Right renal pelvis (tissue), 4 donors: ENCODE data around the gene MYG1. TPM values are rescaled to one million over a fixed set of nuclear protein-coding genes. Genes with fewer than 3 reads are reported as not detected.
A peak's percentile ranks its signal among the peaks of the same experiment; 100 is the strongest.
"Not testable (repeated sequence)": the region's sequence is repeated elsewhere in the genome, so short reads cannot be mapped to it uniquely, and the experiment has no call there.

ENCODE experiments used
- DNase-seq, 4 donors: peaks; one replicate each; pipeline ENCODE4 v3.0.0-alpha.2; 2013; ENCODE audit warnings: low read depth in 4 of 4, low spot score in 3 of 4, missing footprints in 1 of 4
- polyA plus RNA-seq, 4 donors: library from polyadenylated mRNA; unstranded; fragments of 120-200 nt; gene quantifications; one replicate each; pipeline ENCODE4 v1.2.1, GENCODE V29; 2013; ENCODE audit not compliant: insufficient read length in 4 of 4

The MYG1 gene
- polyA plus RNA-seq, 4 donors: 49.8 to 62.4 (median 51.0) TPM

DNA sequence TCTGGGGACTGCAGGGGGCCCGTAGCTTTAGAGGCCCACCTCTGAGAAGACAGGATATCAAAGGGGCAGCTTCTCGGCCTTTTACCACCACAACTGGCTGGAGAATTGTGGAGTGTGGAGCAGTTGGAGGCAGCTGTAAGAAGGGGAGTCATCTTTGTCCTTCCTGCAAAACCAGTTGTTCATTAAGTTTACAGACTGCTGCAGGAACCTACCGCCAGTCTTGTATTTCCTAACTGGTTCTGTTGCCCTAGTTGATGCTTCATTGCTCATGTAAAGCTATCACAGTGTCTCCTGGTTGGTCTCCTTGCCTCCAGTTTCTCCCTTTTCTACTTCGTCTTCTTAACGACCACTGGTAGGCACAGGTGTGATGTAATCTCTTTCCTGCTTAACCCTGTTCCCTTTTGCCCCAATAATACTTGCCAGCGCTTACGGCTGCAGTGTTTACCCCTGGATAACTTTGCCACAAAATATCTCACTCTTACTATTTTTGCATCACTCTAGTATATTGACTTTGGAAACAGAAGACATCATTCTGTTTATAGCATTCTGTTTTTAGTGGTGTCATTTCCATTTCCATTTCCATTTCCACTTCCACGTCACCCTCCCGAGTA, 19.5 kb upstream of the MYG1 start:
- DNase-seq: no peak

- DNase-seq: no peak
These were observed 13.0 kb upstream of the MYG1 start for GRCh38 chr12:53286448-53286847.

DNA sequence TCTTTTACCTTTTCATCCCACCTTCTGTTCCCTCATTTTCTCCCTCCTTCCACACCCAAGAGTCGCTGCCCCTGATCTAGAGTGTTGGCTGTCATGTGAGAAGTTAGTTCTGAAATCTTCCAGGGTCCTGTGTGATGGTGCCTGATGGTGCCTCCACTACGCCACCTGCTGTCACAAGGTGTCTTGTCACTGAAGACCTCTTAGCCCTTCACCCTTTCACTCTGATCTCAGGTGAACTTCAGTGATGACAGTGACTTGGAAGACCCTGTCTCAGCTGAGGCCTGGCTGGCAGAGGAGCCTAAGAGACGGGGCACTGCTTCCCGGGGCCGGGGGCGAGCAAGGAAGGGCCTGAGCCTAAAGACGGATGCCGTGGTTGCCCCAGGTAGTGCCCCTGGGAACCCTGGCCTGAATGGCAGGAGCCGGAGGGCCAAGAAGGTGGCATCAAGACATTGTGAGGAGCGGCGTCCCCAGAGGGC, 11.7 kb upstream of the MYG1 start:
- peak in 1 of 4 donors; percentile 41 for DNase-seq

DNA sequence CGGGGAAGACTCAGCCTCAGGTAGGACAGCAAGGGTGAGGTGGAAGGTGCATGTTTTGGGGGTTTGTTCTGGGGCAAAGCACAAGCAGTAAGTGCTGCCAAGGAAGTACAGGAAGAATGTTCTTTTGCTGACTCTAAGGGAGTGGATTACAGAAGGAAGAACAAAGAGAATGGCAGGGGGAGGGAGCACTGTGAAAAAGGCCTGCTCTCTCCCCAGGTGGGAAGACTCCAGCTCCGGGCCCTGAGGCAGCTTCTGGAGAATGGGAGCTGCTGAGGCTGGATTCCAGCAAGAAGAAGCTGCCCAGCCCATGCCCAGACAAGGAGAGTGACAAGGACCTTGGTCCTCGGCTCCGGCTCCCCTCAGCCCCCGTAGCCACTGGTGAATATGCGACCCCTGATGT, 11.2 kb upstream of the MYG1 start:
- DNase-seq: no peak

DNA sequence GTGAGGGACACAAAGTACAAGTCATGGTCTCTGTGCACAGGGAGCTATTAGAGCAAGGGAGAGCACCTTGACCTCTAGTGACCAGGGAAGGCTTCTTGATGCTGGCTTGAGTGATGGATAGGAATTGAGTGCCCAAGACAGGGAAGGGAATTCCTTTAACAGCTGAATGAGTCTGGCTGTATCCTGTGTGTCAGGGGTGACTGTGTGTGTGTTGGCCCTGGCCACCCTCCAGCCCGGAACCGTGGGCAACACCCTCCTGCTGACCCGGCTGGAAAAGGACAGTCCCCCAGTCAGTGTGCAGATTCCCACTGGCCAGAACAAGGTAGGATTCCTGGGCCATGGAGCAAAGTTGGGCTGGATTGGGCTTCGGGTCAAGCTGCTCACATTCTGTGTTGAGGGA, 9.6 kb upstream of the MYG1 start:
- no peak for DNase-seq

- DNase-seq: no peak
These were observed 8.8 kb upstream of the MYG1 start for GRCh38 chr12:53290661-53291060.

GRCh38 chr12:53292426-53292825, 7.1 kb upstream of the MYG1 start:
- no peak for DNase-seq

GRCh38 chr12:53295070-53295890, 4.2 kb upstream of the MYG1 start, which contains the start of gene PFDN5:
PFDN5 (plus strand) TSS chr12:53295542; CDS start chr12:53295568, 26 bp downstream.
- DNase-seq: peak; percentile 78 to 80 (median 78)

DNA sequence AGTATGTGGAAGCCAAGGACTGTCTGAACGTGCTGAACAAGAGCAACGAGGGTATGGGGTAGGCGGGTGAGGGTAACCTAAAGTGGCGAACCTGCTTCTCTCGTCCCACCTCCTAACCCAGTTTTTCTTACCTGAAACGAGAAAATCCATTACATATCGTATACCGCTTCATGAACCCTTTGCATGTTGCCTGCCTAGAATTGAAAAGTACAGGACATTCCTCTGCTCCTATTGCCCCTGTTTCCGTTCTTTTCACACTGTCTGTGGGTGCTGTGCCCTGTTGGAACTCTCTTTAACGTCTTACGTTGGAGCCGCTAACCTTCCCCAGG, 3.6 kb upstream of the MYG1 start:
- DNase-seq: no peak

GRCh38 chr12:53297106-53297505, 2.4 kb upstream of the MYG1 start:
- DNase-seq: not testable (repeated sequence)

GRCh38 chr12:53298164-53298563, 1.3 kb upstream of the MYG1 start:
- DNase-seq: no peak

DNA sequence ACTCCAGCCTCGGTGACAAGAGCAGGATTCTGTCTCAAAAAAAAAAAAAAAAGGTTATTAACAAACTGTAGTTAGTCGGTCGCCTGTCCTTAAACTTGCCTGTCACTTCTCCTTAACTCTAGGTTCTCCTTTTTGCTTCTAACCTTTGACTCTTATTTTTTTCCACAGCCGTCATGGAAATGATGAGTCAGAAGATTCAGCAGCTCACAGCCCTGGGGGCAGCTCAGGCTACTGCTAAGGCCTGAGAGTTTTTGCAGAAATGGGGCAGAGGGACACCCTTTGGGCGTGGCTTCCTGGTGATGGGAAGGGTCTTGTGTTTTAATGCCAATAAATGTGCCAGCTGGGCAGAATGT, 418 bp upstream of the MYG1 start:
- no peak for DNase-seq

GRCh38 chr12:53300187-53300586, 692 bp downstream of the MYG1 start:
- DNase-seq: no peak

GRCh38 chr12:53302903-53303302, 3.4 kb downstream of the MYG1 start:
- no peak for DNase-seq

DNA sequence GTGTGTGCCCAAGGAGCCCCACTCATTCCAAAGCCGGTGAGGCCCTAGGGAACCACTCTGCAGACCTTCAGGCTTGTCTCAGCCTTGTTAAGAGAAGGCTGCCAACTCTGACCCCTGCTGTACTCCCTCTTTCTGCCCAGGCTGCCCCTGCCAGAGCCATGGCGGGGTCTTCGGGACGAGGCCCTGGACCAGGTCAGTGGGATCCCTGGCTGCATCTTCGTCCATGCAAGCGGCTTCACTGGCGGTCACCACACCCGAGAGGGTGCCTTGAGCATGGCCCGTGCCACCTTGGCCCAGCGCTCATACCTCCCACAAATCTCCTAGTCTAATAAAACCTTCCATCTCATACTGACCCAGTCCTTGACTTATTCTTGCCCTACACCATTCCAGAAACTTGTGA, 7.3 kb downstream of the MYG1 start:
- DNase-seq: no peak

- no peak for DNase-seq
These were observed 8.8 kb downstream of the MYG1 start for GRCh38 chr12:53308276-53308675.

- DNase-seq: no peak
These were observed 14.5 kb downstream of the MYG1 start for GRCh38 chr12:53313996-53314395.

DNA sequence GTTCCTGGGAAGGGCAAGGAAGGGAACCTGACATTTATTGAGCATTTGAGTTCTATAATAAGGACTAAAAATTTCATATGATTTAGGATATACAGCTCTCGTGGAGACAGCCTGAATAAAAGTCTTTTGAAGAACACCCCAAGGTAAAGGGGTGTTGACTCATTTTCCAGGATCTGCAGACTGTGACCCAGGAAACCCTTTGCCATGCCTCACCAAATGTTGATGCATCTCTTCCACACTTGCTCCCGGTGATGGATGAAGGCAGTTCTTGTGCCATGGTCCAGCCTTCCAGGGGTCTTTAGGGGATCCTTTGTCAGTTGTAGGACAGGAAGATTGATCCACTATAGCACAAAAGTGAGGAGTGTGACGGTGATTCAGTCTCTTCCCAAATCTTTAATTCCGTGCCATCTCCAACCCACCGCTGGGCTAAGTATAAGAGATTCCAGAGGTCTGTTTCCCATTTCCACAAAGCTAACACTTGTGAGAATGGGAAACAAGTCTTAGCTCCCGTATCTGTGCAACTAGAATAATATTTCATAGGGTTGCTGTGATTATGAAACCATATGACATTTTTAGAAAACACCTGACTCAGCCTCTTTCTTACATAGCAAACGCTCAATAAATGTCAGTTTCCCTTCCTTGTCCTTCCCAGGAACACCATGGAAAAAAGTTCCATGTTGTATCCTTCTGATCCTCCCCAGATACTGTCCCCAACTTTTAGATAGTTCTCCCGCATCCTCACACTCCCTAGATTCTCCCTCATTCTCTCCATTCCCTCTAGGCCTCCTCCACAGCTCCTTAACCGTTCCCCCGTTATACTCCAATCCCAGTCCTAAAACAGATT, 21.1 kb downstream of the MYG1 start:
- DNase-seq: no peak

- no peak for DNase-seq
These were observed 24.8 kb downstream of the MYG1 start for GRCh38 chr12:53324113-53324778.

- DNase-seq: peak; percentile 81 to 86 (median 83)
These were observed 25.4 kb downstream of the MYG1 start for GRCh38 chr12:53324779-53325510.
